Panc1 (cell line): ENCODE data around the gene CYP3A4. TPM values are rescaled to one million over a fixed set of nuclear protein-coding genes. Genes with fewer than 3 reads are reported as not detected.

Experiments
- ATAC-seq: fragments of 200-7000 bp; cut with Tn5 transposase; 2 replicates; pipeline ENCODE4 v1.9.1; 2020; ENCODE audit warnings: mild to moderate bottlenecking, moderate library complexity
- BruUV-seq: library from RNA; stranded (reverse); fragments of 400-500 nt; replicated peaks from 2 replicates; lab custom pipeline; 2021; lab: Mats Ljungman, UMichigan
- CTCF ChIA-PET: fragments of 300-600 bp; sonication (Branson Sonifier 250); formaldehyde crosslinking; loops from one replicate; lab custom pipeline; 2022; ENCODE audit warnings: antibody characterized with exemption; lab: Charles Lee
- POLR2A ChIA-PET: fragments of 300-600 bp; sonication (Branson Sonifier 250); formaldehyde crosslinking; loops from one replicate; lab custom pipeline; 2022; ENCODE audit warnings: antibody characterized with exemption; lab: Charles Lee
- DNase-seq: peaks from one replicate; pipeline ENCODE4 v3.0.0-alpha.2; 2010; ENCODE audit warnings: low read depth, low spot score
- H3K27ac ChIP-seq: 2 replicates; pipeline ENCODE4 v1.5.1; 2011; ENCODE audit warnings: mild to moderate bottlenecking, low read length, inconsistent platforms
- H3K27me3 ChIP-seq: fragments of 200-500 bp; sonication (Bioruptor generic); 2 replicates; pipeline ENCODE4 v1.6.0; 2014; ENCODE audit warnings: low read length, inconsistent platforms; ENCODE audit not compliant: control insufficient read depth, insufficient read depth
- H3K36me3 ChIP-seq: fragments of 200-500 bp; sonication (Bioruptor generic); 2 replicates; pipeline ENCODE4 v1.5.1; 2014; ENCODE audit warnings: inconsistent platforms, mild to moderate bottlenecking, low read length, moderate library complexity; ENCODE audit not compliant: control insufficient read depth, insufficient read depth
- H3K4me1 ChIP-seq: 2 replicates; pipeline ENCODE4 v1.5.1; 2011; ENCODE audit warnings: inconsistent platforms, mild to moderate bottlenecking, low read length, moderate library complexity; ENCODE audit not compliant: control insufficient read depth, insufficient read depth
- H3K4me3 ChIP-seq, 2 experiments: 2 replicates each; pipeline ENCODE4 v1.5.1; 2011 to 2012; ENCODE audit warnings: low read depth in 2 of 2, low read length in 2 of 2, mild to moderate bottlenecking in 2 of 2, inconsistent platforms in 1 of 2, moderate library complexity in 1 of 2
- H3K9me3 ChIP-seq: fragments of 200-500 bp; sonication (Bioruptor generic); 2 replicates; pipeline ENCODE4 v1.5.1; 2014; ENCODE audit warnings: low read depth, mild to moderate bottlenecking, inconsistent platforms, low read length, moderate library complexity; ENCODE audit not compliant: control insufficient read depth, insufficient read depth
- CTCF ChIP-seq: fragments of 450-650 bp; IDR thresholded peaks from 2 replicates; pipeline ENCODE4 v1.5.1; 2017; ENCODE audit warnings: mild to moderate bottlenecking
- POLR2AphosphoS5 ChIP-seq: IDR thresholded peaks from 2 replicates; pipeline ENCODE4 v1.6.1; 2012; ENCODE audit warnings: mild to moderate bottlenecking, low read depth, low read length, moderate library complexity
- REST ChIP-seq, 2 experiments: IDR thresholded peaks; 2 replicates each; pipeline ENCODE4 v1.6.1; 2011 to 2012; ENCODE audit warnings: low read depth in 2 of 2, control low read depth in 1 of 2, low read length in 1 of 2, mild to moderate bottlenecking in 1 of 2, moderate library complexity in 1 of 2; ENCODE audit not compliant: insufficient read depth in 1 of 2
- SIN3A ChIP-seq: IDR thresholded peaks from 2 replicates; pipeline ENCODE4 v1.6.1; 2012; ENCODE audit warnings: low read depth, mild to moderate bottlenecking, low read length, moderate library complexity, borderline replicate concordance; ENCODE audit not compliant: insufficient read depth
- TCF7L2 ChIP-seq: IDR thresholded peaks from 2 replicates; pipeline ENCODE4 v1.6.1; 2011; ENCODE audit warnings: mild to moderate bottlenecking, low read depth, low read length, inconsistent platforms
- in situ Hi-C: cut with HindIII; loops from 2 replicates; pipeline ENCODE4 v1.10.0; 2016; ENCODE audit warnings: low sequenced_read_pairs, low pct_unique_long_range_greater_than_20kb
- intact Hi-C: fragments of 100-400 bp; cut with micrococcal nuclease; formaldehyde crosslinking; loops from one replicate; pipeline ENCODE4 v1.10.0; 2022; ENCODE audit not compliant: unreplicated experiment
- total RNA-seq: library from RNA; stranded (reverse); gene quantifications from one replicate; pipeline ENCODE4 v1.2.1, GENCODE V29; 2021; ENCODE audit not compliant: unreplicated experiment

Gene CYP3A4
- total RNA-seq, 1 experiment from 2014 or later: 0.15 TPM

GRCh38 chr7:99808766-99809165 lies 24.8 kb upstream of the CYP3A4 start:
- POLR2A ChIA-PET: no interaction called here
- in situ Hi-C loops: no loop called here

GRCh38 chr7:99806839-99807478 lies 23.0 kb upstream of the CYP3A4 start:
- POLR2A ChIA-PET: no interaction called here
- TF ChIP-seq POLR2AphosphoS5 (no peak), SIN3A (no peak)
- Histone ChIP-seq H3K4me3 (no peak overlapping the region), H3K27me3 (peaks cover 7% of the 10 kb centered on the region), H3K36me3 (no peaks in the 10 kb centered on the region), H3K9me3 (no peaks in the 10 kb centered on the region), H3K27ac (no peak overlapping the region), H3K4me1 (no peaks in the 10 kb centered on the region)
- CTCF ChIA-PET: no interaction called here
- BruUV-seq: no TSS peak
- in situ Hi-C loops: no loop called here
- ATAC-seq (no peak), DNase-seq (no peak)
- intact Hi-C loops: no loop called here

More at GRCh38 chr7:99808766-99809165, 24.8 kb upstream of the CYP3A4 start:
- DNase-seq (no peak), ATAC-seq (no peak)
- Histone ChIP-seq H3K4me1 (no peaks in the 10 kb centered on the region), H3K4me3 (no peak overlapping the region), H3K27ac (no peak overlapping the region), H3K36me3 (no peaks in the 10 kb centered on the region), H3K27me3 (peaks cover 5% of the 10 kb centered on the region), H3K9me3 (no peaks in the 10 kb centered on the region)
- intact Hi-C loops: no loop called here
- TF ChIP-seq REST (IDR thresholded peaks at IDR 0.05; ENCODE audit: insufficient read depth in 1 of 2, low read depth in 2 of 2, low read length in 1 of 2) (no peak), SIN3A (no peak), CTCF (no peak), POLR2AphosphoS5 (no peak), TCF7L2 (no peak)
- CTCF ChIA-PET: no interaction called here
- BruUV-seq: no TSS peak

- peaks cover 7% of the 10 kb centered on the region for H3K27me3 ChIP-seq
- no peaks in the 10 kb centered on the region for H3K9me3 ChIP-seq
- no peak overlapping the region for H3K4me3 ChIP-seq
- no peak for DNase-seq
- intact Hi-C loops (no loop called here), in situ Hi-C loops (no loop called here)
- ChIA-PET POLR2A (no interaction called here), CTCF (no interaction called here)
- no peaks in the 10 kb centered on the region for H3K36me3 ChIP-seq
- no peaks in the 10 kb centered on the region for H3K4me1 ChIP-seq
- no peak for ATAC-seq
- H3K27ac ChIP-seq: no peak overlapping the region
- TF ChIP-seq CTCF: no peak
- TF ChIP-seq SIN3A: no peak
- TF ChIP-seq REST (IDR thresholded peaks at IDR 0.05; ENCODE audit: insufficient read depth in 1 of 2, low read depth in 2 of 2, low read length in 1 of 2): no peak
- no peak for TF ChIP-seq TCF7L2
- no peak for TF ChIP-seq POLR2AphosphoS5
- no TSS peak for BruUV-seq
Observed at GRCh38 chr7:99805641-99806040, 21.7 kb upstream of the CYP3A4 start.
